ENCODE results near the gene ROR1. TPM values are rescaled to one million over a fixed set of nuclear protein-coding genes. Genes with fewer than 3 reads are reported as not detected.

The ROR1 gene
- polyA plus RNA-seq, 1 of the 3 experiments (the other 2 are of a cell fraction), result 4.0 TPM

GRCh38 chr1:64136752-64137411 is 363.1 kb downstream of the ROR1 start:
- ChIA-PET POLR2A (interaction anchor here (1.0 to 1.3 kb wide), 4 partner anchors 10 to 445 kb away, joined by 3 read pairs; partner anchors contain the start of gene ROR1), CTCF (interaction anchor here (0.5 to 5.8 kb wide), 81 partner anchors 9 to 520 kb away, joined by 3 to 61 read pairs (median 4); partner anchors contain the start of gene ROR1)
- Histone ChIP-seq H3K9me3 (no peaks in the 10 kb centered on the region), H3K4me3 (ENCODE audit: low read depth in 2 of 2, low read length in 1 of 2) (peak overlapping the region in 1 of 2 experiments; percentile 16; a peak in 1 of 4 replicates), H3K36me3 (replicated peaks in 1 of 2; ENCODE audit: control insufficient read depth in 1 of 2, insufficient read depth in 2 of 2, low read length in 1 of 2) (peaks cover 0 to 25% of the 10 kb centered on the region in 2 experiments), H3F3A (replicated peaks; ENCODE audit: insufficient read depth) (peaks cover 9% of the 10 kb centered on the region), H3K9ac (no peak overlapping the region), H3K4me2 (peak overlapping the region; percentile 42; the same call in 1 of the 2 replicates), H3K27ac (ENCODE audit: low read depth in 2 of 2, low read length in 1 of 2) (peak overlapping the region; percentile 43 to 61; a peak in 3 of 4 replicates), H4K20me1 (ENCODE audit: insufficient read depth) (no peaks in the 10 kb centered on the region), H3K27me3 (ENCODE audit: insufficient read depth) (no peaks in the 10 kb centered on the region), H3K4me1 (ENCODE audit: control insufficient read depth in 1 of 2, insufficient read depth in 2 of 2, low read depth in 1 of 2, low read length in 1 of 2) (peaks cover 13 to 24% of the 10 kb centered on the region in 2 experiments), H2AFZ (ENCODE audit: low read depth) (no peak overlapping the region), H3K79me2 (ENCODE audit: insufficient read depth) (no peaks in the 10 kb centered on the region), H3K9me2 (no peaks in the 10 kb centered on the region)
- 50% methylated on average over 7 of the region's 7 CpGs for WGBS (ENCODE audit: low lambda C conversion rate)
- DNase-seq, result peak; percentile 57
- TF ChIP-seq RAD21 (IDR thresholded peaks at IDR 0.05; ENCODE audit: low read length) (peak; percentile 95), MXI1 (IDR thresholded peaks at IDR 0.05; ENCODE audit: low read depth, low read length) (peak; percentile 59; the same call in 1 of the 2 replicates), TCF12 (IDR thresholded peaks at IDR 0.05) (peak; percentile 84), SMC3 (IDR thresholded peaks at IDR 0.05; ENCODE audit: low read depth, low read length) (peak; percentile 91), MAX (IDR thresholded peaks at IDR 0.05; ENCODE audit: low read depth) (peak; percentile 86), GABPA (IDR thresholded peaks at IDR 0.05; ENCODE audit: low read depth) (no peak), TEAD4 (IDR thresholded peaks at IDR 0.05; ENCODE audit: borderline replicate concordance, insufficient read depth) (no peak), RFX5 (IDR thresholded peaks at IDR 0.05; ENCODE audit: low read length) (no peak), CTCF (IDR thresholded peaks at IDR 0.05) (peak; percentile 97), FOSL2 (IDR thresholded peaks at IDR 0.05; ENCODE audit: borderline replicate concordance, low read depth) (no peak), SIN3A (IDR thresholded peaks at IDR 0.05; ENCODE audit: borderline replicate concordance, low read depth, low read length) (peak; percentile 30; the same call in 1 of the 2 replicates), RCOR1 (IDR thresholded peaks at IDR 0.05; ENCODE audit: low read length) (0 out of 2 replicates have a peak, but pooled peaks have one; percentile 46)

GRCh38 chr1:64137412-64137803 is 363.6 kb downstream of the ROR1 start:
- Histone ChIP-seq H3K9ac (no peak overlapping the region), H3K9me2 (no peaks in the 10 kb centered on the region), H4K20me1 (ENCODE audit: insufficient read depth) (no peaks in the 10 kb centered on the region), H3K4me2 (no peak overlapping the region), H3K79me2 (ENCODE audit: insufficient read depth) (no peaks in the 10 kb centered on the region), H3K9me3 (no peaks in the 10 kb centered on the region), H3K27me3 (ENCODE audit: insufficient read depth) (no peaks in the 10 kb centered on the region), H3K4me3 (ENCODE audit: low read depth in 2 of 2, low read length in 1 of 2) (peak overlapping the region in 1 of 2 experiments; percentile 16; a peak in 1 of 4 replicates), H2AFZ (ENCODE audit: low read depth) (no peak overlapping the region), H3F3A (replicated peaks; ENCODE audit: insufficient read depth) (peaks cover 9% of the 10 kb centered on the region), H3K27ac (ENCODE audit: low read depth in 2 of 2, low read length in 1 of 2) (peak overlapping the region; percentile 19 to 61; a peak in 2 of 4 replicates), H3K36me3 (replicated peaks in 1 of 2; ENCODE audit: control insufficient read depth in 1 of 2, insufficient read depth in 2 of 2, low read length in 1 of 2) (peaks cover 0 to 27% of the 10 kb centered on the region in 2 experiments), H3K4me1 (ENCODE audit: control insufficient read depth in 1 of 2, insufficient read depth in 2 of 2, low read depth in 1 of 2, low read length in 1 of 2) (peaks cover 13 to 24% of the 10 kb centered on the region in 2 experiments)
- WGBS (ENCODE audit: low lambda C conversion rate), result 30% methylated on average over 4 of the region's 4 CpGs
- DNase-seq, result no peak
- POLR2A ChIA-PET, result interaction anchor here (1.0 to 1.3 kb wide), 4 partner anchors 10 to 446 kb away, joined by 3 read pairs; partner anchors contain the start of gene ROR1
- CTCF ChIA-PET, result interaction anchor here (0.6 to 5.8 kb wide), 71 partner anchors 9 to 521 kb away, joined by 3 to 61 read pairs (median 5); partner anchors contain the start of gene ROR1
- no peak for TF ChIP-seq TEAD4 (IDR thresholded peaks at IDR 0.05; ENCODE audit: borderline replicate concordance, insufficient read depth)
- TF ChIP-seq MXI1 (IDR thresholded peaks at IDR 0.05; ENCODE audit: low read depth, low read length), result no peak
- no peak for TF ChIP-seq RCOR1 (IDR thresholded peaks at IDR 0.05; ENCODE audit: low read length)
- TF ChIP-seq USF2 (IDR thresholded peaks at IDR 0.05; ENCODE audit: borderline replicate concordance, low read depth, low read length), result no peak
- no peak for TF ChIP-seq FOSL2 (IDR thresholded peaks at IDR 0.05; ENCODE audit: borderline replicate concordance, low read depth)
- no peak for TF ChIP-seq RAD21 (IDR thresholded peaks at IDR 0.05; ENCODE audit: low read length)
- no peak for TF ChIP-seq NFIC (IDR thresholded peaks at IDR 0.05; ENCODE audit: borderline replicate concordance)
- no peak for TF ChIP-seq EZH2phosphoT487 (IDR thresholded peaks at IDR 0.05; ENCODE audit: borderline replicate concordance, low read depth)
- TF ChIP-seq CHD2 (IDR thresholded peaks at IDR 0.05; ENCODE audit: low read length, partially characterized antibody), result no peak
- TF ChIP-seq RXRA (IDR thresholded peaks at IDR 0.05; ENCODE audit: borderline replicate concordance, low read depth), result no peak
- no peak for TF ChIP-seq NRF1 (IDR thresholded peaks at IDR 0.05; ENCODE audit: low read depth, low read length)
- no peak for TF ChIP-seq FOXJ3 (CRISPR knock-in tag; IDR thresholded peaks at IDR 0.05)
- no peak for TF ChIP-seq TAF1 (IDR thresholded peaks at IDR 0.05; ENCODE audit: borderline replicate concordance, low read depth, low read length)
- TF ChIP-seq GATA2 (CRISPR knock-in tag; IDR thresholded peaks at IDR 0.05), result no peak
- no peak for TF ChIP-seq USF1 (IDR thresholded peaks at IDR 0.05; ENCODE audit: borderline replicate concordance, low read depth)
- no peak for TF ChIP-seq TCF12 (IDR thresholded peaks at IDR 0.05)
- TF ChIP-seq SIN3A (IDR thresholded peaks at IDR 0.05; ENCODE audit: borderline replicate concordance, low read depth, low read length), result no peak
